Activated CD4-positive, alpha-beta T cell treated with anti-CD3 and anti-CD28 coated beads, Interleukin-2, amount 50 U/mL, for 48 hours (primary cell): Measurements from ENCODE around the gene OXSR1.
A peak's percentile ranks its signal among the peaks of the same experiment; 100 is the strongest.

ENCODE experiments used
- DNase-seq, 2 experiments: peaks; one replicate each; pipeline ENCODE4 v3.0.0-alpha.2; 2020

Gene OXSR1

DNA sequence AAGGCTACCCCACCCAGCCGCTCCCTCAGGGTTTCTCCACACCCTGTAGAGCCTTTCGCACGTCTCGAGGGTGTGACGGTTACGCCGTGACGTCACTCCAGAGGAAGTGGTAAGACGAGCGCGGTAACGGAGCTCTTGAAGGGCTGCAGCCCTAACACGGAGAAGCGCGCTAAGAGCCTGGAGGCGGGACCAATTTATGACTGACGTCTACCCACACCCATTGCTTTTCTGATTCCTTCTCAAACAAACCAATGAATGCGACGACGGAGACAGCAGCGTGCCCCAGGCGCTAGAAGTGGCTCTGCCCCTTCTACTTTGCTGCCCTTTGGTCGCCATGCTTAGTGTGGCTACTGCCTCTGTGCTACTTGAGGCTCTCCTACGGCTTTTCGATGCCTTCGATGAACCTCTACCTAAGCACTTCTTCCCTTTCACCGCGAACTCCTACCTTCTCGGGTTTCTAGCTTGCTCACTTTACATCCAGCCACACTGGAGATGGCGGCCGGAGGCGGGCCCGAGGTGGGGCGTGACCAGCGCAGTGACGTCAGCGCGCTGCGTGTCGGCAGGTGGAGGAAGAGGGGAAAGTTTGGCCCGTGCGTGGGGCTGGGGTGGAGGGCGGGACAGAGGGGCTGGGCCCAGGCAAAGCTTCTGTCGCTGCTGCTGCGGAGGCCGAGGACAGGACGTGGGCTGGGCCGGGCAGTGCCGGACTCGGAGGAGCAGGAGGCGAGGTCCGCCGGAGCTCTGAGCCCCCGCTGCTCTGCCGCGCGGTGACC, at the start of gene OXSR1:
Gene OXSR1 (plus strand): TSS at position 586 of the 770 bp plus-strand sequence. CDS start 340 bp downstream, outside the sequence.
- DNase-seq: peak; percentile 95 to 97

DNA sequence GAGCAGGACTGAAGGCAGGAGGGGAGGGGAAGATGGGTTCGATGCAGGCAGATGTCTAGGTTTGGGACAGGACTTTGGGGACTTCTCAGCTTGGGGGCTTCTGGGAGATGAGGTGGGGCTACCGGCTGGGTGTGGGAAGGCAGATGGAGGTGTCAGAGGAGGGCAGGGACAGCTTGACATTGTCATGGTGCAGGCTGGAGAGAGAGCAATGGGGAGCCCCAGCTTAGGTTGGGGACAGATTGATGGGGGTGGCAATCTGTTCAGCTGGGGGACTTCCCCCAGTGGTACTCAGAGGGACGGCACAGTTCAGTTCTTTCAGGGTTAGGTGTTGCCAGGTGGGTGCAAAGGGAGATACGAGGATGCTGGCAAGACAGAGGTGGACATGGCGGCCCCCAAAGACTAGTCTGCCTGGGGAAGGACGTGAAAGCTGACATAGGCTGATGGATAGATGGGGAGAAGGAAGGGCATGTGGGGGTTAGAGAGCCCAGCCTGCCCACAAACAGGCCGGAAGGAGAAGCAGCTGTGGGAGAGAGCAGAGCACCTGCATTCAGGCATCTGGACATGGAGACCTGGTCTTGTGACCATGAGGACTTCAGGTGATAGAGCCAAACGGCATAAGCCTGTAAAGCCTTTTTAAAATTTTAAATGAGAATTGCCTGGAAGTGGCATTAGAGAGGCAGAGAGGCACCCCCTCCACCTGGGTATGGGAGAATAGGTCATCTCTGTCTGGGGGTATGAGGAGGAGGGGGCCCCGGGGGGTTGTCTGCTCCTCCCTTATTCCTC, 49.5 kb upstream of the OXSR1 start:
- no peak for DNase-seq

DNA sequence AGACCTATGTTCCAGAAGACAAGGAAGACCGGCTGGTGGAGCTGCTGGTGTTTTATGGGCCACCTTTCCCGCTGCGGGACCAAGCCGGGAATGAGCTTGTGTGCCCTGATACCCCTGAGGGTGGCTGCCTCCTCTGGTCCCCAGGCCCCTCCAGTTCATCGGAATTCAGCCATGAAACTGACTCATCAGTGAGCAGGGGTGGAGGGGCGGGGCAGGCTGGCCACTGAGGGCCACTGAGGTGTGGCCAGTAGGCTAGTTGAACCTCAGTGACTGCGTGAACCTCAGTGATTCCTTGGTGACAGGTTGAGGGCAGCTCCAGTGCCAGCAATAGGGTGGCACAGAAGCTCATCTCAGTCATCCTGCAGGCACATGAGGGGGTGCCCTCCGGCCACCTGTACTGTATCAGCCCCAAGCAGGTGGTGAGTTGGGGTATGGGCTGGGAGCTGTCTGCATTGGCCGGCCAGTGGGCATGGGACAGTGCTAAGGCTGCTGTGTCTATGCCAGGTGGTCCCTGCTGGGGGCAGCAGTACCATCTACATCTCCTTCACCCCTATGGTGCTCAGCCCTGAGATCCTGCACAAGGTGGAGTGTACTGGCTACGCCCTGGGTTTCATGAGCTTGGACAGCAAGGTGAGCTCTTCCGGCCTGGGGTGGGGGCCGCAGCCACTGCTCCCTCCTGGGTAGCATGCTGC, 48.7 kb upstream of the OXSR1 start:
- no peak for DNase-seq

DNA sequence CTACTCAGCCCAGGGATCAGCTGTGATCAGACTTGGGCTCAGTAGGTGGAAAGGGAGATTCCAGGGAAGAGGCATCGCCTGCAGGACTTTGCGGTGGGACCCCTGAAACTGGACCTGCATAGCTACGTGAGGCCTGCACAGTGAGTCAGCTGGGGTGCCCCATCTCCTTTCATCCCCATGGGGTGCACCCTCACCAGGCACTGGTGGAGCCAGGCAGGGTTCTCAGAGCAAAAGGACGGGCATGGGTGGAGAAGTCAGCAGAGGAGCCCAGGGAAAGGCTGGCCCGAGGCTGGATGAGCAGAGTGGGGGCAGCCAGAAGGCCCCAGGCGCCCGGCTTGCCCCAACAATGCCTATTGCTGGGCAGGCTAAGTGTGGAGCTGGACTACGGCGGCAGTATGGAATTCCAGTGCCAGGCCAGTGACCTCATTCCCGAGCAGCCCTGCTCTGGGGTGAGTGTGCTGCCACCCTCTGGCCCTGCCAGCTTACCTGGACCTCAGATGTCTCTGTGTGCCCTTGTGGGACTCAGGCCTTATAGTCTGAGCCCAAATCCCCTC, 48.1 kb upstream of the OXSR1 start:
- no peak for DNase-seq

DNA sequence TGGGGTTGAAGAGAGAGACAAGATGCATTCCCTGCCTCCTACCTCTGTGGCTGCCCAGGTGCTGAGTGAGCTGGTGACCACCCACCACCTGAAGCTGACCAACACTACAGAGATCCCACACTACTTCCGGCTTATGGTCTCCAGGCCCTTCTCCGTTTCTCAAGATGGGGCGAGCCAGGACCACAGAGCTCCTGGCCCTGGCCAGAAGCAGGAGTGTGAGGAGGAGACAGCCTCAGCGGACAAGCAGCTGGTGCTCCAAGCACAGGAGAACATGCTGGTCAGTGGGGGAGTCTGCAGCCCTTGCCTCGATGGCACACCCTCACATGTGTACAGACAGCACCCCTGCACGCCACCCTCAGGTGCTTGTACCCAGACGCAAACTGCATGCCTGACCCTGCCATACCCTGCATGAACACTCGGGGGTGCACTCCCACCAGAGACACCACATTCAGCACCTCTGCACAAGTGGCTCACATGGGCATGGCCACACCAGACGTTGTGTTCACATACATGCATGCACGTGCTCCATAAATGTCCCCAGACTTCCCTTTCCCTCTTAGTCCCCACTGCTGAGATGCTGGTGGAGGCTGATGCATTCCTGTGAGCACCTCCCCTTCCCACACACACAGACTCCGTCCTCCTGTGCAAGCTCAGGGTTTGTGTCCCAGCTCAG, 47.5 kb upstream of the OXSR1 start:
- peak; percentile 79 to 83 for DNase-seq

DNA sequence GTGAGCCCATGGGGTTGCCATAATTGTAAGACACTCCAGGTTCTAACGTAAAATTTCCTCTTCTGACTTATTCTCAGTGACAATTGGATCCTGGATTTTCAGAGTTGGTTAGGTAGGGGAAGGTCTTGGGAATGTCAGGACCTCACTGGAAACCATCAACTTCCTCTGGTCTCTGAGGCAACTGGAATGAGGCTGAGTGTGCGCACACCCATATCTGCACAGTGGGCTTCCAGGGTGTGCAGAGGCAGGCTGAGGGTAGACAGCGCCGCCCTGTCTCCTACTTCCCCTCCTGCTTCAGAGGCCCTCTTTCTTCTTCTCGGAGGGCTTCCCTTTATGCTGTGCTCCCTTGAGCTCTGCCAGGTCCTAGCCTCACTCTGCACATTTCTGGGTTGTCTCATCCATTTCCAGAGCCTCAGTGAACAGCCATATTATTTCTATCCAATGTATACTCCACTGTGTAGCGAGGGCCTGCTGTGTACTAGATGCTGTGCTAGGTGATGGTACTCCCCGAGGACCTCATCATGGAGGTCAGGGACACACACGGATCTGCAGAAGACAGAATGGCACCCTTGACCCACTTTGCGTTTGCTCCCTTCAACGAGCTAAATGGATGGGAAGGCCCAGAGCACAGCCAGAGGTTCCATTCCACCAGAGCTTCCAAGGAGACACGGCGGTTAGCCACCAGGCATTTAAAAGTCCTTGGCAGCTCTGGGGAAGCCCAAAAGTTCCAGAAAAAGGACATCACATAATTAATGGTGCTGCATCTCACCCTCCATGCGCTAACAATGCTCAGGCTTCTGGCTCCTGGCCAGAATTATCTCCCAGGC, 46.7 kb upstream of the OXSR1 start:
- DNase-seq: no peak

DNA sequence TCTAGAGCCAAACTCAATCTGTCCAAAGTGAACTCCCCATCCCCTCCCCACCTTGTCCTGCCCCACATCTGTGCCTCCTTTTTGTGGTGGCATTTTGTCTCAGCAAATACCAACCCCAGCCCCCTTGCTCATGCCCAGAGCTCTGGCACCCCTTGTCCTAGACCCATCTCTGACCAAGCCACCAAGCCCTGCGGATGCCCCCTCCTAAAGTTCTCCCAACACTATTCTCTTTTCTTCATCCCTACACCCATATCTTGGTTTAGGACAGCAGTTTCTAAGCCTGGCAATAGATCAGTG, 46.1 kb upstream of the OXSR1 start:
- DNase-seq: no peak

DNA sequence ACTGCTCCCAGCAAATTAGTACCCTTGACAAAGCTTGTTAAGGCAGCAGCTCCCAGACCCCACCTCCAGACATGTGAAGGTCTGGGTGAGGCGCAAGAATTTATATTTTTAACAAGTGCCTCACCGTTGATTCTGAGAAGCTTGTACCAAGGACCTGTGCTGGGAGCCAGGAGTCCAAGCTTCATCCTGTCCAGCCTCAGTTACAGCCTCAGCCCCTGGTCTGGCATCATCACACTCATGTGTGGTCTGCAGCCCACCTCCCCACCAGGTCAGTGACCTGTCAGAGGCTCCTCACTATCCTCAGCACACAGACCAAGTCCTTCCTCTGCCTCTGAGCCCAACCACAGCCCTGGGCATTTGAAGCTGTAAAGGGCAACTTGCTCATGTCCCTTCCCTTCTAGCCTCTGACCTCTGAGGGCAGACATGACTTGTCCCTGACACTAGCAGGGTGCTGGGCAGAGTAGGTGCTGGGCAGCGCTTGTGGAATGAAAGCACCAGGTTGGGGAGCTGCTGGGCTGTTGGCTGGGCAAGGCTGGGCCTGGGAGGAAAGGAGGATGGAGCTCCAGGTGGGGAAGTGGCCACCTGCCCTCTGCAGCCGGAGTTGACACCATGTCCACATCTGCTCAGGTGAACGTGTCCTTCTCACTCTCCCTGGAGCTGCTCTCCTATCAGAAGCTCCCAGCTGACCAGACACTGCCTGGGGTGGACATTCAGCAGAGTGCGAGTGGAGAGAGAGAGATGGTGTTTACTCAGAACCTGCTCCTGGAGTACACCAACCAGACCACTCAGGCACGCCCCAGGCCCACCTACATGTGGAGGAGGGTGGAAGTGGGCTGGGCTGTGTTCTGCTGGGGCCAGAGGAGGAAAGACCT, 45.3 kb upstream of the OXSR1 start:
- DNase-seq: no peak

DNA sequence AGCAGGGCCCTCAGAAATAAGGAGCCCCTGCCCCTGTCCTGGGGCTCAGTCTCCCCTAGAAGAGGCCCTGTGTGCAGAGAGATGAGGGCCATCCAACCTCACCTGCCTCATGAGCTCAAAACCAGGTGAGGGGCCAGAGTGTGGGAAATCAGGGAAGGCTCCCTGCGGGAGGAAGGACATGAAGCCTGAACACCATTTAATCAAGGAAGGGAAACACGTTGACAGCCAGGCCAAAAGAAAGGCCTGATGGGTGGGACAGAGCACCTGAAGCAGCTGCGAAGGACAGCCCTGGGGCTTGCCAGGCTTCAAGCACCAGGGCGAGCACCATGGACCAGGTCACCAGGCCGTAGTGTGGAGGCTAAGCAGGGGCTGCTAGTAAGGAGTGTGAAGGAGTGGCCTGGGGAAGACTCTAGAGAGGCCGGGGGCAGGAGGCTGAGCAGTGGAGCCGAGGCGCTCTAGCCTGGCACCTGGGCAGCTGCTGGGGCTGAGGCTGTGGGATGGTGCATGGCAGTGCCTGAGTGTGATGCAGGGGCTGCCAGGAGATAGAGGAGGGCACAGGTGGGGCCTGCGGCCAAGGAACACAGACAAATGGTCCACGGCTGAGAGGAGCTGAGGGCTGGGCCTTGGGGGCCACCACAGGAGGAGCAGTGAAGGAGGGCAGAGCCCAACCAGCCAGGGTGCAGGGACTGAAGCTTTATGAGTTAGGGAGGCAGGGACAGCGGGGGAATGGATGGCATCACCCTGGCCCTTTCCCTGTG, 44.5 kb upstream of the OXSR1 start:
- no peak for DNase-seq

DNA sequence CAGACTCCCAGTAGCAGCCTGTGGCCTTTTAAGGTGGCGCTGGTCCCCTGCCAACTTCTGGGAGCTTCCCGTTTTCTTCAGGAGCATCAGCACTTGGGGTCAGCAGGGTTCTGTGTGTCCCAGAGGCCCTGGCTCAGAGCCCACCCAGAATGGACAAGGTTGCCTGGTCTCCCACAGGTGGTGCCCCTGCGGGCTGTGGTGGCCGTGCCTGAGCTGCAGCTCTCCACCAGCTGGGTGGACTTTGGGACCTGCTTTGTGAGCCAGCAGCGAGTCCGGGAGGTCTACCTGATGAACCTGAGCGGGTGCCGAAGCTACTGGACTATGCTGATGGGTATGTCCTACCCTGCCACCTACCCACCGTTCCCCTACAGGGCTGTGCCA, 43.9 kb upstream of the OXSR1 start:
- DNase-seq: no peak

DNA sequence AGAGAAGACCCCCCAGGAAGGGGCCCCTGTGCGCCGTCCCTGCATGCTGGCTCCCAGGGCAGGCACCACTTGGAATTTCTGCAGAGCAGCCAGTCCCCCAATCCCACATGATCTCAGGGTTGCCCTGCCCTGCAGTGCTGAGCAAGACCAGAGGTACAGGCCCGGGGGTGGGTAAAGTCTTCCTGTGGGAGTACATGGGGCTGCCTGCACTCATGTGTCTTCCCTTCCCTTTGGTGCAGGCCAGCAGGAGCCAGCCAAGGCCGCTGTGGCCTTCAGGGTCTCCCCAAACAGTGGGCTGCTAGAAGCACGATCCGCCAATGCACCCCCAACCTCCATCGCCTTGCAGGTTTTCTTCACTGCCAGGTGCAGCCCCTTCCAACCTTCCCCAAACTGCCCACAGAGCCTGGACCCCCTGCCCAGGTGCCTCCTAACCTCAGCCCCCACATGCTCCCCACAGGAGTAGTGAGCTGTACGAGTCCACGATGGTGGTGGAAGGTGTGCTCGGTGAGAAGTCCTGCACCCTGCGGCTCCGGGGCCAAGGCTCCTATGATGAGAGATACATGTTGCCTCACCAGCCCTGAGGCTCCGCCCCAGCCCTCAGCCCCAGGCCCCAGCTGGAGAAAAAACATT, 43.4 kb upstream of the OXSR1 start:
- no peak for DNase-seq

DNA sequence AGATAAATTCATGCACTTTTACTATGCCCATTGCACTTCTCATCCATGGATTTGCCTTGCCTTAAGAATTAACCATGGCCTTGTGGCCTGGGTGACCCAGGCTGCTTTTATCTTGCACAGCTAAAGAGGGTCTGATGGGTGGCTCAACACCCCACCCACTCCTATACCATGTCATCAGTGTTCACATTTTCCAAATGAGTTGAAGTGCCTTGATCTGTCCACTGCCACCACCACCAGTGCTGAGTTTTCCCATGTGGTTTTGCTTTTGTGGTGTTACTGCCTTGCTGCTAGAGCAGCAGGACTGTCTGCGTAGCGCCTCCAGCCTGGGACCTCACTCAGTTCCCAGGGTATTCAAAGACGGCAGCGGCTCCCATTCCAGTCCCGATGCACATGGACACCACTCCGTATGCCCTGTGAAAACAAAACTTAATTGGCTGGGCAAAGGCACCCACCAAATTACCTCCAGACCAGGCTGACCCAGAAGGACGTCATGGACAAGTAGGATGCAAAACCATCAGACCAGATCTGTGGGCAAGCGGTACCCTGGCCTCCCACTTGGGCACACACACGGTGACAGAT, 42.5 kb upstream of the OXSR1 start:
- no peak for DNase-seq

DNA sequence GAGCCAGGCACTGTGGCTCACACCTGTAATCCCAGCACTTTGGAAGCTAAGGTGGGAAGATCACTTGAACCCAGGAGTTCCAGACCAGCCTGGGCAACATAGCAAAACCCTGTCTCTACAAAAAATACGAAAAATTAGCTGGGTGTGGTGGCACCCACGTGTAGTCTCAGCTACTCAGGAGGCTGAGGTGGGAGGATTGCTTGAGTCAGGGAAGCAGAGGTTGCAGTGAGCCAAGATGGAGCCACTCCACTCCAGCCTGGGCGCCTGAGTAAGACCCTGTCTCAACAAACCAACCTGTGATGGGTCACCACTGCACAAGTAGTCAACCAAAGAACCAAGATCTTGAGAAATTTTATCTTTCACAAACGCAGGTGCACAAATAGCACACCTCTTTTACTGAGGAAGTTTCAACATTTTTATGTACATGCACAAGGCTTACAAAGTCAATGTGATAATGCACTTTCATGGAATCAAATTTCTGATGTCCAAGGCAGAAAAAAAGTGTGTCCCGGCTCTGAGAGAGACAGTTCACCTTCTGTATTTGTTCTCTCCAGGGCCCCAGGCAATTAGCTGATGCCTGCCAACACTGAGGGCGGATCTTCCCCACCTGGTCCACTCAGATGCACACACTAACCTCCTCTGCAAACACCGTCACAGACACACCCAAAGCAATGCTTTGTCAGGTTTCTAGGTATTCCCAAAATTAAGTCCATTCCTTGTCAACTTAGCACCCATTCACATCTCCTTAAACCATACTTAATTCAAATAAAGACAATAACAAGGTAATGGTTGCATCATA, 40.8 kb upstream of the OXSR1 start:
- DNase-seq: no peak

DNA sequence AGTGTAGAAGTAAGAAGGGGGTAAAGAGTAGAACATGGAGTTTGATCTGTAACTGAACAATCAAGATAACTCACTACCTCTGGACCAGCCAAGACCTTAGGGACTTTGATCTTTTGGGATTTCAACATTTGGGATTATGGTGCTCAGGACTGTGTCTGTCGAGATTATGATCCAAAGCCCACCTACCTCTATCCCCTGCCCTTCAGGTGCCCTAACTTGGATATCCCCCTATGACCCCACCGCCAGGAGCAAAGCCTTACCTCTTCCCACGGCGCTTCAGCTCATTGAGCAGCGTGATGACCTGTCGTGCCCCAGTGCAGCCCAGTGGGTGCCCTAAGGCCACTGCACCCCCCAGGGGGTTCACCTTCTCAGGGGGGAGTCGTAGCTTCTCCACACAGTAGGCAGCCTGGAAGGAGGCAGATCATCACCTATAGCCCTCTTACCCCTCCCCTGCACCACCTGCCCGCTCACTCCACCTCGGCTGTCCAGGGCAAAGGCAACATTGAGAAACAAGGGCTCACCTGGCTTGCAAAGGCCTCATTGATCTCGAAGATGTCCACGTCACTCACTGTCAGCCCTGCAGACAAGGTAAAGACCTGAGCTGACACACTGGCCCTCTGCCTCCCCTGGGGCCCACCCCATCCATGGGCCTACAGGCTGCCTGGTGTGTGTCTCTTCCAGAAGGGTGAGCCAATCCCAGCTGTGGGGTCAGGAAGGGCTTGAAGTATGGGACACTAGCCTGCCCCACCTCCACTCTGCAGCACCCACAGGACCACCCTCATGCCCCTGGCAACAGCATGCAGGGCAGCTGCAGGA, 39.8 kb upstream of the OXSR1 start:
- DNase-seq: no peak

DNA sequence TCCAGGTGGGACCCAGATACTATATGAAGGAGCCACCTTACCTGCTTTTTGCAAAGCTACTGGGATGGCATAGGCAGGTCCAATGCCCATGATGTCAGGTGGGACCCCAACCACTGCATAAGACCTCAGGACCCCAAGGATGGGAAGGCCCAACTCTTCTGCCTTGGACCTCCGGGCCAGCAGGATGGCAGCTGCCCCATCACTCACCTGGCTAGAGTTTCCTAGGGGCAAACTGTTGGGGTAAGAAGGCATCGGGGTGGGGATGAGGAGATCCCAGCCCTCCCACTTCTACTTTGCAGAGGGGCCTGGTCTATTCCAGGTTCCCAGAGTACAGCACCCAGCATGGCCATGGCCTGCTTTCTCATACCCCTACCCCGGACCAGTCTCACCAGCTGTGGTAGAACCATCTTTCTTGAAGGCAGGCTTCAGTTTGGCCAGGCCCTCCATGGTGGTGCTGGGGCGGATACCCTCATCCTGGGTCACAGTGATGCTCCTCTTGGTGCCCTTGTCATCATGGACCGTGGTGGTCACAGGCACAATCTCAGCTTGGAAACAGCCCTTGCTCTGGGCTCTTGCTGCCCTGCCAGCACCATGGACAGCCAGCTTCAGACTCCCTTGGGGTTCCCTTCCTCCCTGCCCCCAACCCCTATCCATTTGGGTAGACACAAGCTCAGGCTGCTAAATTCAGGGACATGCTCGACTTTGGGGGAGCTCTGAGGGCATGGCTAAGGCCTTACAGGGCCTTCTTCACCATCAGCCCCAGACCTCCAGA, 39.0 kb upstream of the OXSR1 start:
- no peak for DNase-seq

DNA sequence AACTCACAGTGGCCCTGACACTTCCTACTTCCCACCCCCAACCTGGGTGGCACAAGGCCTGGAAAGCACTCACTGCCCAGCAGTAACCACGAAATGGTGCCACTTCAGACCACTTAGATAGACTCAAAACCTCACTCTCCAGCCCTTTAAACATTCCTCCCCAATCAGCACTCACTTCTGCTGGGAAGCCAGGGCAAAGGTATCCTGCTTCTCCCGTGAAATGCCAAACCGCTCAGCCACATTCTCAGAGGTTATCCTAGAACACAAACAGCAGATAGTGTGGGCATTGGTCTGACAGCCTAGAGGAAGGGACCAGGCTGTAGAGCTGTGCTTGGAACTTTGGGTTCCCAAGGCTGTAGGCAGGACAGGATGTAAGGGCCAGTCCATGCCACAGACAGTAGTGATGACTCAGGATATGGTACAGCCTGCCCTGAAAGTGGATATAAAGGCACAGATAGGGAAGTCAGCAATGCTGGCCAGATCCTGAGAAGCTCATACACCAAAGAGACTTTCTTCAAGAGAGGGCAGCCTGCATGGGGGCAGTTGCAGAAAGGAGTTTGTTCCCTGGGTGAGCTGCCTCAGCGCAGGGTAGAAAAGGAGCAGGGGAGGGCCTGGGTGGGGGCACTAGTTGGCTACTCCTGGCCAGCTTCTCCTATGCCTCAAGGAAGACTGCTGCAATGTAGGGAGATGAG, 37.6 kb upstream of the OXSR1 start:
- DNase-seq: no peak
